Caco-2 (cell line): Measurements from ENCODE around the gene RAP1A. TPM values are rescaled to one million over a fixed set of nuclear protein-coding genes. Genes with fewer than 3 reads are reported as not detected.

ENCODE experiments used
- BruUV-seq: library from RNA; stranded (reverse); fragments of 400-500 nt; replicated peaks from 2 replicates; lab custom pipeline; 2021; lab: Mats Ljungman, UMichigan
- CTCF ChIA-PET: fragments of 300-600 bp; sonication (Branson Sonifier 250); formaldehyde crosslinking; loops from one replicate; lab custom pipeline; 2022; ENCODE audit warnings: antibody characterized with exemption; lab: Charles Lee
- POLR2A ChIA-PET: fragments of 300-600 bp; sonication (Branson Sonifier 250); formaldehyde crosslinking; loops from one replicate; lab custom pipeline; 2022; ENCODE audit warnings: antibody characterized with exemption; lab: Charles Lee
- DNase-seq, 2 experiments: peaks; one replicate each; pipeline versions ENCODE4 v3.0.0 to v3.0.0-alpha.2; 2020 to 2022
- H3K27me3 ChIP-seq: replicated peaks from 2 replicates; pipeline ENCODE4 v1.6.0; 2011; ENCODE audit warnings: low read length; ENCODE audit not compliant: control insufficient read depth, insufficient read depth
- H3K36me3 ChIP-seq: 2 replicates; pipeline ENCODE4 v1.5.1; 2011; ENCODE audit warnings: low read length; ENCODE audit not compliant: control insufficient read depth, insufficient read depth
- H3K4me1 ChIP-seq: fragments of 250-450 bp; sonication (Bioruptor Pico); 2 replicates; pipeline ENCODE4 v1.5.1; 2020; ENCODE audit warnings: mild to moderate bottlenecking
- H3K4me3 ChIP-seq: 2 replicates; pipeline ENCODE4 v1.5.1; 2011; ENCODE audit warnings: low read depth, mild to moderate bottlenecking, control low read depth, low read length
- H3K9me3 ChIP-seq: fragments of 250-450 bp; sonication (Bioruptor Pico); 2 replicates; pipeline ENCODE4 v1.5.1; 2020; ENCODE audit warnings: mild to moderate bottlenecking, moderate library complexity
- H3K27ac Mint-ChIP-seq: one replicate; pipeline ENCODE4 v1.8.0; 2022; ENCODE audit warnings: mixed read lengths; ENCODE audit not compliant: unreplicated experiment
- H3K27me3 Mint-ChIP-seq: one replicate; pipeline ENCODE4 v1.8.0; 2022; ENCODE audit warnings: mixed read lengths; ENCODE audit not compliant: insufficient read depth, unreplicated experiment
- H3K36me3 Mint-ChIP-seq: one replicate; pipeline ENCODE4 v1.8.0; 2022; ENCODE audit warnings: mild to moderate bottlenecking, mixed read lengths; ENCODE audit not compliant: insufficient read depth, unreplicated experiment
- H3K4me1 Mint-ChIP-seq: one replicate; pipeline ENCODE4 v1.8.0; 2022; ENCODE audit warnings: low read depth, mixed read lengths; ENCODE audit not compliant: unreplicated experiment
- H3K4me3 Mint-ChIP-seq: one replicate; pipeline ENCODE4 v1.8.0; 2022; ENCODE audit warnings: mild to moderate bottlenecking, moderate library complexity, mixed read lengths; ENCODE audit not compliant: unreplicated experiment
- H3K9me3 Mint-ChIP-seq: one replicate; pipeline ENCODE4 v1.8.0; 2022; ENCODE audit warnings: mixed read lengths; ENCODE audit not compliant: unreplicated experiment
- intact Hi-C: fragments of 100-400 bp; cut with micrococcal nuclease; formaldehyde crosslinking; loops from one replicate; pipeline ENCODE4 v1.10.0; 2022; ENCODE audit not compliant: unreplicated experiment
- total RNA-seq: library from RNA; stranded (reverse); gene quantifications from 2 replicates; pipeline ENCODE4 v1.2.3, GENCODE V29; 2022
- TF ChIP-seq, protein P1 (sequence below), 2 experiments: fragments of 200-600 bp in 1 of 2; IDR thresholded peaks; 1 replicate in 1 of 2; 2 replicates in 1 of 2; pipeline versions ENCODE4 v1.5.1 to v1.8.0; 2011 to 2022; ENCODE audit warnings: antibody characterized with exemption in 1 of 2, control low read depth in 1 of 2, inconsistent platforms in 1 of 2, low read depth in 1 of 2, low read length in 1 of 2, mild to moderate bottlenecking in 1 of 2, moderate library complexity in 1 of 2; ENCODE audit not compliant: insufficient read depth in 1 of 2, severe bottlenecking in 1 of 2, unreplicated experiment in 1 of 2

RAP1A gene
- total RNA-seq, 1 experiment from 2014 or later, result 64.1 TPM

DNA sequence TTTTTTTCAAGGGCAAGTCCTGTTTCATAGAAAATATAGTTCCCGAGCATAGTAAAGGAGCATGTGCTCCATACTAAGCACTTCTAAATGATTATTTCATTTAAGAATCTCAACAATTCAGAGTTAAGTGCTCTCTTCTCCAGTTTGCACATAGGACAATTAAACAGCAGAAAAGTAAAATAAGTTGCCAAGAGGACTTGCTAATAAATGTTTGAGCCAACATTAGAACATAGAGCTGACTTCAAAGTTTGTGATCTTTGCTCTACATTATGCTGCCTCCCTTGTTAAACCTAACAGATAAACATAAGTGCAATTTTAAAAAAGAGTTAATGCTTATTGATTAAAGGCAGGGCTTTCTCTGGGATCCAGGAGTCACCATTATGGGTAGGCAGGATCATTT, 23.8 kb upstream of the RAP1A start:
- H3K4me1 Mint-ChIP-seq, result no peaks in the 10 kb centered on the region
- H3K36me3 Mint-ChIP-seq, result no peaks in the 10 kb centered on the region
- H3K36me3 ChIP-seq, result no peaks in the 10 kb centered on the region
- ChIA-PET CTCF (no interaction called here), POLR2A (no interaction called here)
- peaks cover 24% of the 10 kb centered on the region for H3K4me1 ChIP-seq
- H3K27ac Mint-ChIP-seq, result no peak overlapping the region
- no peak for DNase-seq
- no peak overlapping the region for H3K4me3 Mint-ChIP-seq
- BruUV-seq, result no TSS peak
- H3K9me3 ChIP-seq, result no peaks in the 10 kb centered on the region
- H3K9me3 Mint-ChIP-seq, result no peaks in the 10 kb centered on the region
- TF ChIP-seq, protein P1, sequence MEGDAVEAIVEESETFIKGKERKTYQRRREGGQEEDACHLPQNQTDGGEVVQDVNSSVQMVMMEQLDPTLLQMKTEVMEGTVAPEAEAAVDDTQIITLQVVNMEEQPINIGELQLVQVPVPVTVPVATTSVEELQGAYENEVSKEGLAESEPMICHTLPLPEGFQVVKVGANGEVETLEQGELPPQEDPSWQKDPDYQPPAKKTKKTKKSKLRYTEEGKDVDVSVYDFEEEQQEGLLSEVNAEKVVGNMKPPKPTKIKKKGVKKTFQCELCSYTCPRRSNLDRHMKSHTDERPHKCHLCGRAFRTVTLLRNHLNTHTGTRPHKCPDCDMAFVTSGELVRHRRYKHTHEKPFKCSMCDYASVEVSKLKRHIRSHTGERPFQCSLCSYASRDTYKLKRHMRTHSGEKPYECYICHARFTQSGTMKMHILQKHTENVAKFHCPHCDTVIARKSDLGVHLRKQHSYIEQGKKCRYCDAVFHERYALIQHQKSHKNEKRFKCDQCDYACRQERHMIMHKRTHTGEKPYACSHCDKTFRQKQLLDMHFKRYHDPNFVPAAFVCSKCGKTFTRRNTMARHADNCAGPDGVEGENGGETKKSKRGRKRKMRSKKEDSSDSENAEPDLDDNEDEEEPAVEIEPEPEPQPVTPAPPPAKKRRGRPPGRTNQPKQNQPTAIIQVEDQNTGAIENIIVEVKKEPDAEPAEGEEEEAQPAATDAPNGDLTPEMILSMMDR (IDR thresholded peaks at IDR 0.05; ENCODE audit: insufficient read depth in 1 of 2, low read depth in 1 of 2, low read length in 1 of 2, severe bottlenecking in 1 of 2, unreplicated experiment in 1 of 2), result no peak
- intact Hi-C loops, result no loop called here
- no peak overlapping the region for H3K4me3 ChIP-seq
- no peaks in the 10 kb centered on the region for H3K27me3 Mint-ChIP-seq
- no peaks in the 10 kb centered on the region for H3K27me3 ChIP-seq

DNA sequence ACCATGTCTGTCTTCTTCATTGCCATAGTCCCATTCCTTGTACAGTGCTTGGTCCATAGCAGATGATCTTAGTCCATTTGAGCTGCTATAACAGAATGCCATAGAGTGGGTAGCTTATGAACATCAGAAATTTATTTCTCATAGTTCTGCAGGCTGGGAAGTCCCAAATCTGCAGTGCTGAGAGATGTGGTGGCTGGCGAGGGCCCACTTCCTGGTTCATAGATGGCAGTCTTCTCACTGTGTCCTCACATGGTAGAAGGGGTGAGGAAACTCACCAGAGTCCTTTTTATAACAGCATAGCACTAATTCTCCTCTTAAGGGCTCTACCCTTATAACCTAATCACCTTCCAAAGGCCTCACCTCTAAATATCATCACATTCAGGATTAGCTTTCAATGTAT, 23.1 kb upstream of the RAP1A start:
- TF ChIP-seq, protein P1 (IDR thresholded peaks at IDR 0.05; ENCODE audit: insufficient read depth in 1 of 2, low read depth in 1 of 2, low read length in 1 of 2, severe bottlenecking in 1 of 2, unreplicated experiment in 1 of 2), result no peak
- ChIA-PET POLR2A (no interaction called here), CTCF (no interaction called here)

GRCh38 chr1:111597426-111597825, 22.2 kb upstream of the RAP1A start:
- Mint-ChIP-seq H3K4me1 (no peaks in the 10 kb centered on the region), H3K27me3 (no peaks in the 10 kb centered on the region), H3K36me3 (no peaks in the 10 kb centered on the region), H3K4me3 (no peak overlapping the region), H3K9me3 (no peaks in the 10 kb centered on the region), H3K27ac (no peak overlapping the region)
- Histone ChIP-seq H3K36me3 (no peaks in the 10 kb centered on the region), H3K9me3 (no peaks in the 10 kb centered on the region), H3K4me1 (peaks cover 14% of the 10 kb centered on the region), H3K4me3 (no peak overlapping the region), H3K27me3 (no peaks in the 10 kb centered on the region)
- DNase-seq, result no peak
- intact Hi-C loops, result no loop called here
- ChIA-PET POLR2A (no interaction called here), CTCF (no interaction called here)
- TF ChIP-seq, protein P1 (IDR thresholded peaks at IDR 0.05; ENCODE audit: insufficient read depth in 1 of 2, low read depth in 1 of 2, low read length in 1 of 2, severe bottlenecking in 1 of 2, unreplicated experiment in 1 of 2), result no peak
- no TSS peak for BruUV-seq

More for the DNA sequence above, 23.1 kb upstream of the RAP1A start:
- H3K36me3 Mint-ChIP-seq, result no peaks in the 10 kb centered on the region
- H3K4me1 ChIP-seq, result peaks cover 21% of the 10 kb centered on the region
- H3K27me3 Mint-ChIP-seq, result no peaks in the 10 kb centered on the region
- BruUV-seq, result no TSS peak
- no peaks in the 10 kb centered on the region for H3K9me3 ChIP-seq
- no peaks in the 10 kb centered on the region for H3K36me3 ChIP-seq
- H3K4me3 Mint-ChIP-seq, result no peak overlapping the region
- intact Hi-C loops, result no loop called here
- no peak for DNase-seq
- H3K27ac Mint-ChIP-seq, result no peak overlapping the region
- no peak overlapping the region for H3K4me3 ChIP-seq
- H3K4me1 Mint-ChIP-seq, result no peaks in the 10 kb centered on the region
- H3K9me3 Mint-ChIP-seq, result no peaks in the 10 kb centered on the region
- H3K27me3 ChIP-seq, result no peaks in the 10 kb centered on the region
